Endothelial cell of umbilical vein (primary cell): Measurements from ENCODE around the gene C1orf159. TPM values are rescaled to one million over a fixed set of nuclear protein-coding genes. Genes with fewer than 3 reads are reported as not detected.

Source experiments
- BruUV-seq: library from RNA; stranded (reverse); fragments of 400-500 nt; replicated peaks from 2 replicates; lab custom pipeline; 2021; lab: Mats Ljungman, UMichigan
- CTCF ChIA-PET: fragments of 300-600, 350-600 bp; sonication (Branson Sonifier 250); formaldehyde crosslinking; loops from one replicate; lab custom pipeline; 2021; ENCODE audit warnings: antibody characterized with exemption, inconsistent platforms; lab: Charles Lee
- POLR2A ChIA-PET: fragments of 300-600, 350-600 bp; sonication (Branson Sonifier 250); formaldehyde crosslinking; loops from one replicate; lab custom pipeline; 2021; ENCODE audit warnings: antibody characterized with exemption, inconsistent platforms; lab: Charles Lee
- DNase-seq: peaks from one replicate; pipeline ENCODE4 v3.0.0-alpha.2; 2011; ENCODE audit warnings: low read depth, low spot score
- FAIRE-seq: peaks from 2 replicates; lab custom pipeline; 2011; peaks lifted over from hg19 to GRCh38; lab: Jason Lieb, UNC
- H2AFZ ChIP-seq: 2 replicates; pipeline ENCODE4 v1.6.0; 2012; ENCODE audit warnings: low read depth, low read length, control low read depth, inconsistent platforms
- H3K27ac ChIP-seq: 2 replicates; pipeline ENCODE4 v1.5.1; 2011; ENCODE audit warnings: low read depth, mild to moderate bottlenecking, control low read depth, low read length, moderate library complexity; ENCODE audit not compliant: insufficient read depth
- H3K27me3 ChIP-seq, 2 experiments: 2 replicates each; pipeline versions ENCODE4 v1.6.0 to v1.6.1; 2011; ENCODE audit warnings: low read length in 2 of 2, mixed read lengths in 1 of 2; ENCODE audit not compliant: control insufficient read depth in 2 of 2, insufficient read depth in 2 of 2
- H3K36me3 ChIP-seq, 2 experiments: 2 replicates in 1 of 2; 3 replicates in 1 of 2; pipeline ENCODE4 v1.5.1; 2011; ENCODE audit warnings: low read length in 2 of 2, mild to moderate bottlenecking in 1 of 2, moderate library complexity in 1 of 2; ENCODE audit not compliant: control insufficient read depth in 2 of 2, insufficient read depth in 2 of 2; ENCODE audit errors: extremely low read depth in 1 of 2
- H3K4me1 ChIP-seq: 3 replicates; pipeline ENCODE4 v1.5.1; 2011; ENCODE audit warnings: mild to moderate bottlenecking, low read length; ENCODE audit not compliant: control insufficient read depth, insufficient read depth; ENCODE audit errors: extremely low read depth
- H3K4me2 ChIP-seq: 2 replicates; pipeline ENCODE4 v1.6.1; 2011; ENCODE audit warnings: low read length, control low read depth, mixed read lengths; ENCODE audit not compliant: insufficient read depth
- H3K4me3 ChIP-seq, 3 experiments: fragments of 200-600 bp in 1 of 3; sonication (generic), shearing (Covaris generic) in 1 of 3; replicated peaks in 1 of 3; 2 replicates each; pipeline ENCODE4 v1.5.1; 2011 to 2016; ENCODE audit warnings: control low read depth in 3 of 3, low read length in 3 of 3, mild to moderate bottlenecking in 2 of 3, inconsistent platforms in 1 of 3, low read depth in 1 of 3, moderate library complexity in 1 of 3; ENCODE audit not compliant: insufficient read depth in 1 of 3
- H3K79me2 ChIP-seq: 2 replicates; pipeline ENCODE4 v1.6.0; 2012; ENCODE audit warnings: low read length, inconsistent platforms; ENCODE audit not compliant: control insufficient read depth, insufficient read depth
- H3K9ac ChIP-seq: replicated peaks from 2 replicates; pipeline ENCODE3; 2011; ENCODE audit warnings: low read length, control low read depth; ENCODE audit not compliant: insufficient read depth; ENCODE audit errors: extremely low read depth
- H3K9me1 ChIP-seq: replicated peaks from 3 replicates; pipeline ENCODE4 v1.6.0; 2011; ENCODE audit warnings: mild to moderate bottlenecking, low read length; ENCODE audit not compliant: control insufficient read depth, insufficient read depth; ENCODE audit errors: extremely low read depth
- H3K9me3 ChIP-seq: replicated peaks from 2 replicates; pipeline ENCODE4 v1.5.1; 2012; ENCODE audit warnings: low read length, inconsistent platforms; ENCODE audit not compliant: control insufficient read depth, insufficient read depth
- H4K20me1 ChIP-seq: replicated peaks from 2 replicates; pipeline ENCODE3; 2011; ENCODE audit warnings: mild to moderate bottlenecking, low read length; ENCODE audit not compliant: control insufficient read depth, insufficient read depth; ENCODE audit errors: extremely low read depth
- CTCF ChIP-seq, 2 donors: IDR thresholded peaks; 1 replicate in 1 of 2; 2 replicates in 1 of 2; pipeline ENCODE4 v1.5.1; 2011; ENCODE audit warnings: low read length in 2 of 2, mild to moderate bottlenecking in 2 of 2, moderate library complexity in 2 of 2, control low read depth in 1 of 2, inconsistent platforms in 1 of 2, low read depth in 1 of 2; ENCODE audit not compliant: insufficient read depth in 1 of 2; ENCODE audit errors: extremely low read depth in 1 of 2
- EZH2 ChIP-seq: IDR thresholded peaks from 2 replicates; pipeline ENCODE4 v1.6.1; 2012; ENCODE audit warnings: borderline replicate concordance, low read depth, mild to moderate bottlenecking, moderate library complexity, low read length, inconsistent platforms; ENCODE audit not compliant: severe bottlenecking
- FOS ChIP-seq: IDR thresholded peaks from 2 replicates; pipeline ENCODE4 v1.6.1; 2011; ENCODE audit warnings: mild to moderate bottlenecking, low read length, moderate library complexity, borderline replicate concordance; ENCODE audit not compliant: insufficient read depth
- GATA2 ChIP-seq: IDR thresholded peaks from 2 replicates; pipeline ENCODE4 v1.7.0; 2011; ENCODE audit warnings: low read depth, mild to moderate bottlenecking, moderate library complexity, mixed read lengths, low read length; ENCODE audit not compliant: insufficient read length, insufficient read depth
- JUN ChIP-seq: IDR thresholded peaks from 2 replicates; pipeline ENCODE4 v1.6.1; 2011; ENCODE audit warnings: borderline replicate concordance, low read depth; ENCODE audit not compliant: insufficient read length, insufficient read depth
- MAX ChIP-seq: IDR thresholded peaks from 2 replicates; pipeline ENCODE4 v1.6.1; 2011; ENCODE audit not compliant: insufficient read depth, insufficient read length
- MYC ChIP-seq: IDR thresholded peaks from one replicate; pipeline ENCODE4 v1.6.1; 2011; ENCODE audit warnings: mild to moderate bottlenecking, low read depth, low read length
- POLR2A ChIP-seq: IDR thresholded peaks from 2 replicates; pipeline ENCODE4 v1.6.1; 2012; ENCODE audit warnings: low read depth, mild to moderate bottlenecking, control low read depth, low read length
- POLR2AphosphoS5 ChIP-seq: IDR thresholded peaks from 2 replicates; pipeline ENCODE4 v1.6.1; 2012; ENCODE audit warnings: low read depth, mild to moderate bottlenecking, control low read depth, low read length, moderate library complexity; ENCODE audit not compliant: insufficient read depth
- dilution Hi-C: fragments of 300-500 bp; cut with MboI; formaldehyde crosslinking; loops from one replicate; pipeline ENCODE4 v1.15.0; 2019; ENCODE audit warnings: low sequenced_read_pairs; ENCODE audit not compliant: extremely low pct_ligation_motif_present
- intact Hi-C: fragments of 100-400 bp; cut with micrococcal nuclease; formaldehyde crosslinking; loops from one replicate; pipeline ENCODE4 v1.10.0; 2022
- polyA plus RNA-seq, 4 experiments: library from polyadenylated mRNA; depleted of rRNA in 3 of 4; stranded (reverse) in 3 of 4; unstranded in 1 of 4; fragments of >200 nt; gene quantifications; 2 replicates each; pipeline versions ENCODE4 v1.2.1 to v1.2.3, GENCODE V29; 2011 to 2012; ENCODE audit warnings: missing spikeins in 1 of 4
- total RNA-seq: library from RNA; stranded (reverse); gene quantifications from 2 replicates; pipeline ENCODE4 v1.2.3, GENCODE V29; 2021

Gene C1orf159
- total and polyA plus RNA-seq, 2 donors (not counting 3 experiments of a cell fraction or from before 2014, with no cell fraction given): 16.1 to 20.1 TPM

- CTCF ChIA-PET: interaction anchor here (1.6 kb wide), 1 partner anchor 10 kb away, joined by 3 read pairs; no protein-coding TSS in a partner anchor
- POLR2A ChIA-PET: no interaction called here
- H3K36me3 ChIP-seq: peaks cover 0 to 27% of the 10 kb centered on the region in 2 experiments
These were observed 66.3 kb downstream of the C1orf159 start for GRCh38 chr1:1049318-1050165.

DNA sequence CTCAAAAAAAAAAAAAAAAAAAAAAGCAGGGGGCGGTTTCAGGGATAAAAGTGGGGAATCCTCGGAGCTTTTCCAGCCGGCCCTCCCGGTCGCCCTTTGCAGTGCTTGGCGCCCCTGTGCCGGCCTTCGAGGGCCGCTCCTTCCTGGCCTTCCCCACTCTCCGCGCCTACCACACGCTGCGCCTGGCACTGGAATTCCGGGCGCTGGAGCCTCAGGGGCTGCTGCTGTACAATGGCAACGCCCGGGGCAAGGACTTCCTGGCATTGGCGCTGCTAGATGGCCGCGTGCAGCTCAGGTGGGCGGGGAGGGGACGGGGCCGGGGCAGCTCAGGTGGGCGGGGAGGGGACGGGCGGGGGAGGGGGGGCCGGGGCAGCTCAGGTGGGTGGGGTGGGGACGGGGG, 67.1 kb downstream of the C1orf159 start:
- Histone ChIP-seq H3K4me3 (no peak overlapping the region), H2AFZ (no peak overlapping the region), H3K9ac (no peak overlapping the region), H3K9me3 (no peaks in the 10 kb centered on the region), H4K20me1 (no peaks in the 10 kb centered on the region), H3K9me1 (no peaks in the 10 kb centered on the region), H3K27ac (no peak overlapping the region), H3K36me3 (peaks cover 0 to 24% of the 10 kb centered on the region in 2 experiments), H3K79me2 (no peaks in the 10 kb centered on the region), H3K4me1 (no peaks in the 10 kb centered on the region), H3K4me2 (no peak overlapping the region), H3K27me3 (no peaks in the 10 kb centered on the region)
- POLR2A ChIA-PET: no interaction called here
- intact Hi-C loops: no loop called here
- dilution Hi-C loops: no loop called here
- no peak for TF ChIP-seq POLR2A
- TF ChIP-seq MYC: no peak
- TF ChIP-seq POLR2AphosphoS5: no peak
- TF ChIP-seq FOS: no peak
- no peak for TF ChIP-seq GATA2
- TF ChIP-seq JUN: no peak
- no peak for TF ChIP-seq MAX
- no peak for TF ChIP-seq EZH2
- TF ChIP-seq CTCF (IDR thresholded peaks at IDR 0.05; ENCODE audit: extremely low read depth in 1 of 2, insufficient read depth in 1 of 2, low read depth in 1 of 2, low read length in 2 of 2): no peak
- DNase-seq (no peak), FAIRE-seq (no peak)
- BruUV-seq: no TSS peak
- CTCF ChIA-PET: interaction anchor here (1.6 kb wide), 1 partner anchor 11 kb away, joined by 3 read pairs; no protein-coding TSS in a partner anchor

More at GRCh38 chr1:1049318-1050165, 66.3 kb downstream of the C1orf159 start:
- Histone ChIP-seq H3K4me2 (no peak overlapping the region), H3K4me3 (no peak overlapping the region), H2AFZ (no peak overlapping the region), H3K79me2 (no peaks in the 10 kb centered on the region), H3K9me3 (no peaks in the 10 kb centered on the region), H3K9ac (no peak overlapping the region), H3K27ac (no peak overlapping the region), H3K27me3 (no peaks in the 10 kb centered on the region), H4K20me1 (no peaks in the 10 kb centered on the region), H3K4me1 (no peaks in the 10 kb centered on the region), H3K9me1 (no peaks in the 10 kb centered on the region)
- BruUV-seq: TSS peak; percentile 15
- intact Hi-C loops (no loop called here), dilution Hi-C loops (no loop called here)
- FAIRE-seq (no peak), DNase-seq (no peak)
- TF ChIP-seq JUN: no peak
- TF ChIP-seq FOS: no peak
- no peak for TF ChIP-seq GATA2
